Myocyte (in vitro differentiated cells): ENCODE measurements around the gene TIAM2. TPM values are rescaled to one million over a fixed set of nuclear protein-coding genes. Genes with fewer than 3 reads are reported as not detected.

Experiments
- DNase-seq: peaks from one replicate; pipeline ENCODE4 v3.0.0-alpha.2; 2012; ENCODE audit warnings: low read depth
- total RNA-seq: library from RNA; depleted of rRNA; stranded (reverse); fragments of >200 nt; gene quantifications from 2 replicates; pipeline ENCODE4 v1.2.3, GENCODE V29; 2014

The TIAM2 gene
- total RNA-seq, 1 donor from 2014 or later = 29.4 TPM

GRCh38 chr6:155055729-155056128 is 60.6 kb downstream of the TIAM2 start:
- DNase-seq = no peak

GRCh38 chr6:155056756-155057155 is 61.6 kb downstream of the TIAM2 start:
- no peak for DNase-seq

DNA sequence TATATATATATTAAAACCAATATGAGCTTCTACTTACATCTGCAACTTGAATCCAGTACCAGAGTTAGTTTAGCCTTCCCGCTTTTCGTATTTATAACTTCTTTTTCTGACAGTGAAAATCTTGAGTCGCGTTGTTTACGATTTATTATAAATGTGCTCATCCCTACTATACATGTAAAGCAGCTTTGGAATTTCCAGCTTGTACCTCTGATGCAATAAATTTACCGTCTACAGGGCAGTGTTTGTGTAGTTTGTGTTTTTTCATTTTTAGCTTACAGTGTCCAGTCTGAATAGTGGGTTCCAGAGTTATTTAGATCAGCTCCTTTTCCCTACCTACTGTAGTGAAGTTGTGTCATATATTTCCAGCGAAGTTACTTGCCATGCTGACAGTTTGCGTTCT is 66.3 kb downstream of the TIAM2 start:
- DNase-seq = no peak

- peak; percentile 63 for DNase-seq
Measured at GRCh38 chr6:155062866-155063341, 67.8 kb downstream of the TIAM2 start.

- DNase-seq = no peak
Measured at GRCh38 chr6:155064303-155064702, 69.2 kb downstream of the TIAM2 start.

GRCh38 chr6:155066361-155066760 is 71.2 kb downstream of the TIAM2 start:
- DNase-seq = no peak

DNA sequence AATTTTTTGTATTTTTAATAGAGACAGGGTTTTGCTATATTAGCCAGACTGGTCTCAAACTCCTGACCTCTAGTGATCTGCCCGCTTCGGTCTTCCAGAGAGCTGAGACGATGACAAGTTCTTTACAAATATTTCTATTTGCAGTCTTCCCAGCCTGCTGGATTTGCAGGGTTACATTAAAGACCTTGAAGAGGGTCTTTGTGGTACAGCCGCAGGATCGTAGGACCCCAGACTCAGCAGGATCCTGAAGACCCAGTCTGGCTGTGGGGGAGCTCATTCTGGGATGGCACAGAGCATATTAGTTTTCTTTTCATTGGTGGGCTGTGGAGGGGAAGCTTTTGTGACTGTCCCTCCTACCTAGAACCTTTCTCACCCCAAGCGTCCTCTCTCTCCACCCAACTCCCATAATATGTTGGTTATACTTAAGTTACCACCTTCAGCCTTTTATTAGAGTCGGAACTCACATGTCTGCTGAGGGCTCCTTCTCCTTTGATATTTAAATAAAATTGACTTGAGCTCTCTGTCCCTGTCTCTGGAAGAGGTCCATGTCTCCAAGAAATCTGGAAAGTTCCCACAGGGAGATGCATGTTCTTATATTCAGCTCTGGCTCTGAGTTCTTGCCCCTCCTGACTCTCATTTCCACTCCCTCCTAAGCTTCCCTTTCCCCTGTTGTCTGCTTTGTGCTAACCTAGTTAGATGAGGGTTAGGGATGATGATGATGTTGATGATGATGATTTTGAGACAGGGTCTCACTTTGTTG is 72.0 kb downstream of the TIAM2 start:
- no peak for DNase-seq

GRCh38 chr6:155067956-155068615 is 73.0 kb downstream of the TIAM2 start:
- no peak for DNase-seq

DNA sequence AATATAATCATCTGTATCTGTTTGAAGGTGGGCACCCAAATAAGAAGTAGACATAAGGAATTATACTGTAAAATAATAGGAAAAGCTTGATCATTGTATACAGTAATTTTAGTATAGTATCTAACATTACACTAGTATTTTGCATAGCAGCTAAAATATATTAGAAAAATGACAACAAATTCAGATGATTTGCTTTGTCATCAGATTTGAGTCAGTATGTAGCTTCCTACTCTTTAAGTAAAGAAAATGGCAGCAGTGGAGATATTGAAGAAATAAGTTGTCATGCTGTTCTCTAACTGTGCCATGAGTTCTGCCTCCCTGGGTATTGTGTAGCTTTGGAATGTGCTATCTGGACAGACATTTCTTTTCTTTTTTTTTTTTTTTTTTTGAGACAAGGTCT is 74.4 kb downstream of the TIAM2 start:
- no peak for DNase-seq

GRCh38 chr6:155075930-155076695 is 81.0 kb downstream of the TIAM2 start:
- DNase-seq = no peak

DNA sequence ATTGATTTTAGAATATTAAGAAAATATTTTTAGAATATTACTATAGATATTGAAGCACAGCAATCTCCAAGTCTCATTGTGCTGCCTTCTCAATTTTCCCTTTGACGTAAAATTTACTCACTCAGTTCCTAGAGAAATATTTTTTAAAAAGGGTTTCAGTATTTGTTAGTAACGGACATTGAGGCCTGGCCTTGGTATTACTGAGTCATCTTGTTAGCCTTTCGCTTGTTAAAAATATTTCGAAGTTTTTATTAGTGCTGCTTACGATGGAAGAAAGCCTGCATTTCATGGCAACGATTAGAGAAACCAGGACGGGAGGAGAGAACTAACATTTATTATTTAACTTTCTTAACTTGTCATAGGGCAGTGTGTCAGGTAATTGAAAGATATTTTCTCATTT is 82.2 kb downstream of the TIAM2 start:
- peak; percentile 39 for DNase-seq

GRCh38 chr6:155077784-155078183 is 82.7 kb downstream of the TIAM2 start:
- no peak for DNase-seq

GRCh38 chr6:155078331-155078745 is 83.2 kb downstream of the TIAM2 start:
- no peak for DNase-seq

- peak; percentile 35 for DNase-seq
Measured at GRCh38 chr6:155079985-155080452, 84.9 kb downstream of the TIAM2 start.

DNA sequence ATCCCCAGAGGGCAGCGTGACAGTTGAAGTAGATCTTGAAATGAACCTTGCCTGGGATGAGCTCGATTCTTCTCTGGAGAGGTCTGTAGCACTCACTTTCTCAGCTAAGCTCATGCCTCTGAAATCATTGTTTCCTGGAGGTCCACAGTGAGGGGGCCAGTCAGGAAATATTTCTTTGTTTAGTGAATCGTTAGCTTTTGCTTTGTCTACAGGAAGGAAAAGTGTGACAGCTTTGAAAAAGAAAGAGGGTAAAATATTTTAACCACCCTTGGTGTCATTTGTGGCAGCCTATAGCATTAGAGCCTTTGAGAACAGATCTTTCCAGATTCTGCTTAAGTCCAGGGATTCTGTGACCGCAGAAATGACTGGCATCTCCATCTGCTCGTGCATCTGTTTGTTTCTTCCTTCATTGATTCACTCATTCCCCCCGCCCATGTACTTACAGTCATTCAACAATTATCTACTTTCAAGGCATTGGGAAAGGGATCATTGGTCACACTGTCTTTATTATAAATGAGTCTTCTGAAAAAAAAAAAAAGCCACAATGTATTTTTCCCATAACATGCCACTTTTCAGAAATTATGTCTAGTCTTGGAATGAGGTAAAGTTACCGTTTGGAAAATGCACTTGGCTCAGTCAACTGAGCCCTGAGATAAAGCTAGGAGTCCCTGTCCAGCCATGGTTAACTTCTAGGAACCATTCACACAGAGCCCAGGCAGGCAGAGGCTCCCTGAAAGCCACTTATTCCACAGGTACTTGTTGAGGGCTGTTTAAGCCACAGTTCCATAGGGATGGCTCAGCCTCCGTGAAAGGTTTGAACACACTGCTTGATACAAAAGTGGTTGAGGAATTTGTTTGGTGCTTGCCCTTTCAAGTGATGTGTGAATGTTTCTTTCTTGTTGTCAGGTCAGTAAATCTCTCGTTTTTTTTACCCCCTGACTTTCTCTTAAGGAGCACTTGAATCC is 86.0 kb downstream of the TIAM2 start:
- peak; percentile 91 for DNase-seq

- DNase-seq = no peak
Measured at GRCh38 chr6:155084431-155085123, 89.5 kb downstream of the TIAM2 start.

GRCh38 chr6:155085582-155086257 is 90.6 kb downstream of the TIAM2 start:
- DNase-seq = no peak

DNA sequence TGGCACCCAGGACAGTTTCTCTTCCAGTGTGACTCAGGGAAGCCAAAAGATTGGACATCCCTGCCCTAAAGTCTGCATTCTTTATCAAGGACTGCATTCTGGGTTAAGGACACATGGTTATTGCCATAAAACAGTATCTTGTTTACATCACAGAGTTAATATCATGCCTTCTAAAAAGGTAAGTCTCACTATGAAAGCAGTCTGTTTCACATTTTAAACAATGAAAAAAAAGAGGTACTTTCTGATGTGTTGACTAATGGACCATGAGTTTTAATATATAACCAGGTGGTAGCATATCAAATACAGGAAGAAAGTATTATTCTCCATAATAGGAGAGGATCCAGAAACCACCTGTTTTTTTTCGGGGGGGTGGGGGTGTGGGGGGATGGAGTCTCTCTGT is 93.7 kb downstream of the TIAM2 start:
- DNase-seq = no peak

DNA sequence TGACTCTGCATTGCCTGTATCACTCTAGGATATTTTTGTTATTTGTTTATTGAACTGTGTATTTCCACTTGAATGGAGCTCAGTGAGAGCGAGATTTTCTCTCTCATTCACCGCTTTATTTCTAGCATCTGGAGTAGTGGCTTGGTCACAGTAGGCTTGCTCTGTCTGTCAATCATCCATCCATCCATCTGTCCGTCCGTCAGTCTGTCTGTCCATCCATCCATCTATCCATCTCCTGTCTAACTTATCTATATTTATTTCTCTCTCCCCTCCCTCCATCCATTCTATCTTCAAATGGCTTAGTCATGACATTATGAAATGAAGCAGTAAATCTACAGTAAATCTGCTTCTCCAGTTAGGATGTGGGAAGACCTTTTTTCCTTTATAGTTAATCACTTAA is 94.6 kb downstream of the TIAM2 start:
- no peak for DNase-seq
